Activated B cell treated with CpG ODN at 0.5 μM for 24 hours (primary cell): ENCODE results near the gene KHDRBS1. TPM values are rescaled to one million over a fixed set of nuclear protein-coding genes. Genes with fewer than 3 reads are reported as not detected.
"Not testable (repeated sequence)": the region's sequence is repeated elsewhere in the genome, so short reads cannot be mapped to it uniquely, and the experiment has no call there.

Experiments used
- ATAC-seq: fragments of 200-7000 bp; cut with Tn5 transposase; one replicate; pipeline ENCODE4 v1.10.0; 2021; ENCODE audit warnings: low read depth, mild to moderate bottlenecking, moderate library complexity
- CTCF ChIA-PET: fragments of 350-600 bp; sonication (Branson Sonifier 250); formaldehyde crosslinking; loops from one replicate; lab custom pipeline; 2021; ENCODE audit warnings: antibody characterized with exemption; lab: Charles Lee
- POLR2A ChIA-PET: fragments of 350-600 bp; sonication (Branson Sonifier 250); formaldehyde crosslinking; loops from one replicate; lab custom pipeline; 2021; ENCODE audit warnings: antibody characterized with exemption; lab: Charles Lee
- DNase-seq: peaks from one replicate; pipeline ENCODE4 v3.0.0; 2022
- H3K27ac Mint-ChIP-seq: one replicate; pipeline ENCODE4 v1.8.0; 2020; ENCODE audit warnings: mixed read lengths
- H3K27me3 Mint-ChIP-seq: one replicate; pipeline ENCODE4 v1.8.0; 2021; ENCODE audit warnings: mixed read lengths
- H3K36me3 Mint-ChIP-seq: one replicate; pipeline ENCODE4 v1.8.0; 2021; ENCODE audit warnings: low read depth, mixed read lengths
- H3K4me1 Mint-ChIP-seq: one replicate; pipeline ENCODE4 v1.8.0; 2021; ENCODE audit warnings: mixed read lengths
- H3K4me3 Mint-ChIP-seq: one replicate; pipeline ENCODE4 v1.8.0; 2020; ENCODE audit warnings: mild to moderate bottlenecking, mixed read lengths
- H3K9me3 Mint-ChIP-seq: one replicate; pipeline ENCODE4 v1.8.0; 2020; ENCODE audit warnings: mixed read lengths
- intact Hi-C: fragments of 100-400 bp; cut with micrococcal nuclease; formaldehyde crosslinking; loops from one replicate; pipeline ENCODE4 v1.15.1; 2024
- total RNA-seq: library from RNA; stranded (reverse); gene quantifications from 2 replicates; pipeline ENCODE4 v1.2.3, GENCODE V29; 2022
- TF ChIP-seq, protein P1 (sequence below): fragments of 200-600 bp; IDR thresholded peaks from one replicate; pipeline ENCODE4 v1.8.0; 2022; ENCODE audit warnings: antibody characterized with exemption, mild to moderate bottlenecking

KHDRBS1 gene
- total RNA-seq, 1 donor from 2014 or later = 152 TPM

DNA sequence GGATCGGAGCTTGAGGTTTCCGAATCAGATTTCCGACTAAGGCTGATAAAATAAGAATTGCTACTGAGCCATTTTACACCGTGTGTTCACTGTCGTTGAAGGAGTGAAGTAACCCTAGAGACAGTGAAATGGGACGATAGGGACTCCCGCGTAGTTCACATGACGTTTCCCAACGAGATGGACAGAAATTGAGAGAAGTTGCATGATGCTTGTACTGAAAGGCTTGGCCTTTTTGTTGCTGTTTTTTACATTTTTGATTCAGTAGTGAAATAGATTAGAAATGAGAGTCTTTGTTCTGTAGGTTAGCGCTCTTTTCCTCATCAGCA, 1.2 kb downstream of the KHDRBS1 start:
- POLR2A ChIA-PET = interaction anchor here (0.6 to 3.0 kb wide), 5 partner anchors 9 to 1112 kb away, joined by 3 to 26 read pairs (median 3); partner anchors contain the start of gene TMEM39B
- Mint-ChIP-seq H3K36me3 (peaks cover 32% of the 10 kb centered on the region), H3K27ac (peak overlapping the region; percentile 88), H3K27me3 (no peaks in the 10 kb centered on the region), H3K9me3 (no peaks in the 10 kb centered on the region), H3K4me3 (peak overlapping the region; percentile 98), H3K4me1 (peaks cover 47% of the 10 kb centered on the region)
- ATAC-seq (no peak), DNase-seq (no peak)
- intact Hi-C loops = loop anchor here (5.0 to 10.0 kb wide), 2 partner anchors 92 to 800 kb away; partner anchors contain the start of genes KPNA6, S100PBP and YARS1
- CTCF ChIA-PET = interaction anchor here (0.6 kb wide), 1 partner anchor 75 kb away, joined by 3 read pairs; no protein-coding TSS in a partner anchor
- TF ChIP-seq, protein P1, sequence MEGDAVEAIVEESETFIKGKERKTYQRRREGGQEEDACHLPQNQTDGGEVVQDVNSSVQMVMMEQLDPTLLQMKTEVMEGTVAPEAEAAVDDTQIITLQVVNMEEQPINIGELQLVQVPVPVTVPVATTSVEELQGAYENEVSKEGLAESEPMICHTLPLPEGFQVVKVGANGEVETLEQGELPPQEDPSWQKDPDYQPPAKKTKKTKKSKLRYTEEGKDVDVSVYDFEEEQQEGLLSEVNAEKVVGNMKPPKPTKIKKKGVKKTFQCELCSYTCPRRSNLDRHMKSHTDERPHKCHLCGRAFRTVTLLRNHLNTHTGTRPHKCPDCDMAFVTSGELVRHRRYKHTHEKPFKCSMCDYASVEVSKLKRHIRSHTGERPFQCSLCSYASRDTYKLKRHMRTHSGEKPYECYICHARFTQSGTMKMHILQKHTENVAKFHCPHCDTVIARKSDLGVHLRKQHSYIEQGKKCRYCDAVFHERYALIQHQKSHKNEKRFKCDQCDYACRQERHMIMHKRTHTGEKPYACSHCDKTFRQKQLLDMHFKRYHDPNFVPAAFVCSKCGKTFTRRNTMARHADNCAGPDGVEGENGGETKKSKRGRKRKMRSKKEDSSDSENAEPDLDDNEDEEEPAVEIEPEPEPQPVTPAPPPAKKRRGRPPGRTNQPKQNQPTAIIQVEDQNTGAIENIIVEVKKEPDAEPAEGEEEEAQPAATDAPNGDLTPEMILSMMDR = no peak

DNA sequence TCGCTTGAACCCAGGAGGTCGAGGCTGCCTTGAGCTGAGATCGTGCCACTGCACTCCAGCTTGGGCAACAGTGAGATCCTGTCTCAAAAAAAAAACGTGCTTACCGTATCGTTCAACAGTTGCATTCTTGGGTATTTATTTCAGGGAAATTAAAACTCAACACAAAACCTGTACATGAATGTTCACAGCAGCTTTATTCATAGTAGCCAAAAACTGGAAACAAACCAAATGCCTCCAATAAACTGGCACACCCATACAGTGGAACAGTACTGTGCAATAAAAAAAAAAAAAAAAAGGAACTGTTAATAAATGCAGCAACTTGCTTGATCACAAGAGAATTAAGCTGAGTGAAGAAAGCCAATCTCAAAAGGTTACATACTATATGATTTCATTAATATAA, 6.7 kb downstream of the KHDRBS1 start:
- ChIA-PET CTCF (no interaction called here), POLR2A (interaction anchor here (0.6 to 0.7 kb wide), 3 partner anchors 14 to 86 kb away, joined by 3 to 8 read pairs (median 3); no protein-coding TSS in a partner anchor)
- no peaks in the 10 kb centered on the region for H3K27me3 Mint-ChIP-seq
- H3K9me3 Mint-ChIP-seq = no peaks in the 10 kb centered on the region
- TF ChIP-seq, protein P1 = no peak
- H3K36me3 Mint-ChIP-seq = peaks cover 44% of the 10 kb centered on the region
- DNase-seq (no peak), ATAC-seq (no peak)
- H3K4me3 Mint-ChIP-seq = no peak overlapping the region
- H3K27ac Mint-ChIP-seq = no peak overlapping the region
- peaks cover 66% of the 10 kb centered on the region for H3K4me1 Mint-ChIP-seq
- intact Hi-C loops = no loop called here

DNA sequence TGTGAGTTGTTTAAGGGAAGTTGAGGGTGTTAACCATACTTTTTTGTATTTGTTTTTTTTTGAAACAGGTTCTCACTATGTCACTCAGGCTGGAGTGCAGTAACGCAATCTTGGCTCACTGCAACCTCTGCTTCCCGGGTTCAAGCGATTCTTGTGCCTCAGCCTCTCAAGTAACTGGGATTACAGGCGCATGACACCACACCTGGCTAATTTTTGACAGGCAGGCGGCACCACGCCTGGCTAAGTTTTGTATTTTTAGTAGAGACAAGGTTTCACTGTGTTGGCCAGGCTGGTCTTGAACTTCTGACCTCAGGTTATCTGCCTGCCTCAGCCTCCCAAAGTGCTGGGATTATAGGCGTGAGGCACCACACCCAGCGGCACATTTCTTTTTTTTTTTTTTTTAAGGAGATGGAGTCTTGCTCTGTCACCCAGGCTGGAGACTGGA, 7.9 kb downstream of the KHDRBS1 start:
- POLR2A ChIA-PET, intact Hi-C loops, DNase-seq, CTCF ChIA-PET, H3K9me3 Mint-ChIP-seq, H3K27me3 Mint-ChIP-seq, ATAC-seq, H3K27ac Mint-ChIP-seq: not testable (repeated sequence)
- H3K4me1 Mint-ChIP-seq = peaks cover 62% of the 10 kb centered on the region
- H3K36me3 Mint-ChIP-seq = peaks cover 41% of the 10 kb centered on the region
- H3K4me3 Mint-ChIP-seq = peak overlapping the region; percentile 6

DNA sequence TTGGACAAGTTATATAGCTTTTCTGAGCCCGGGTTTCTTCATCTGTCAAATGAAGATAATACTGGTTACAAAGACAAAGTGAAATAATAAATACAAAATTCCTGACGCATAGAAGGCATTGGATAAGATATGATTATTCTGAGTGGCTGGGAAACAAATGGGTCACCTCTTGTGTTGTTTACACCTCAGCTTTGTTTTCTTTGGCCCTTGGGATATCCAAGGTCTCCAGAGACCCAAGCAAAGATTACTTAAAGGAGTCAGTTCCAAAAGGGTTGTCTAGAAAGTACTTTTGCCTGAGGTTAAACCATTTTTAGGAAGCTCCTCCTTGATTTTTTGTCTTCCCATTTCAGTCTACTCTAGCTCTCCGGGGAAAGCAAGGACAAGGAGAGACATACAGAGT, 9.7 kb downstream of the KHDRBS1 start:
- DNase-seq = no peak
- Mint-ChIP-seq H3K27me3 (no peaks in the 10 kb centered on the region), H3K9me3 (no peaks in the 10 kb centered on the region), H3K4me3 (no peak overlapping the region), H3K4me1 (peaks cover 61% of the 10 kb centered on the region), H3K27ac (no peak overlapping the region), H3K36me3 (peaks cover 38% of the 10 kb centered on the region)
- intact Hi-C loops = no loop called here
- CTCF ChIA-PET = interaction anchor here (1.1 kb wide), 1 partner anchor 40 kb away, joined by 3 read pairs; no protein-coding TSS in a partner anchor
- TF ChIP-seq, protein P1 = no peak
- no peak for ATAC-seq
- POLR2A ChIA-PET = interaction anchor here (0.7 to 1.5 kb wide), 2 partner anchors 10 to 892 kb away, joined by 4 to 5 read pairs; partner anchors contain the start of gene KHDRBS1

DNA sequence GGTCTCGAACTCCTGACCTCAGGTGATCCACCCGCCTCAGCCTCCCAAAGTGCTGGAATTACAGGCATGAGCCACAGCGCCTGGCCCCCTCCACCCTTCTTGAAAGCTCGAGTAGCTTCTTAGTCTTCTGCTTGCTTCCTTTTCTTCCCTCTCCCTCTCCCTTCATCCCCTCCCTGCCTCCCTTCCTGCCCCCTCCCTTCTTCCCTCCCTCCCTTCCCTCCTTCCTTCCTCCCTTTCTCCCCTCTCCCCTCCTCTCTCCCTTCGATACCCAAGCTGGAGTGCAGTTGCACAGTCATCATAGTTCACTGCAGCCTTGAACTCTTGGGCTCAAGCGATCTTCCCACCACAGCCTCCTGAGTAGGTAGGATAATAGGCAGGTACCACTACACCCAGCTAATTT, 11.8 kb downstream of the KHDRBS1 start:
- POLR2A ChIA-PET = interaction anchor here (0.8 kb wide), 1 partner anchor 177 kb away, joined by 3 read pairs; no protein-coding TSS in a partner anchor
- intact Hi-C loops = no loop called here
- H3K27me3 Mint-ChIP-seq = no peaks in the 10 kb centered on the region
- DNase-seq (no peak), ATAC-seq (no peak)
- CTCF ChIA-PET = no interaction called here
- peaks cover 46% of the 10 kb centered on the region for H3K36me3 Mint-ChIP-seq
- H3K9me3 Mint-ChIP-seq = no peaks in the 10 kb centered on the region
- TF ChIP-seq, protein P1 = no peak
- no peak overlapping the region for H3K4me3 Mint-ChIP-seq
- H3K27ac Mint-ChIP-seq = no peak overlapping the region
- peaks cover 51% of the 10 kb centered on the region for H3K4me1 Mint-ChIP-seq
